HUES64 (cell line): ENCODE data around the gene AJAP1.

Source experiments
- H3K27ac ChIP-seq: 2 replicates; pipeline ENCODE4 v1.7.0; 2013; ENCODE audit warnings: low read depth, low read length, inconsistent platforms
- H3K27me3 ChIP-seq: 2 replicates; pipeline ENCODE4 v1.6.1; 2013; ENCODE audit warnings: mild to moderate bottlenecking, low read length; ENCODE audit not compliant: insufficient read depth
- H3K36me3 ChIP-seq: 2 replicates; pipeline ENCODE4 v1.6.1; 2013; ENCODE audit warnings: mild to moderate bottlenecking, low read length; ENCODE audit not compliant: insufficient read depth
- H3K4me1 ChIP-seq: 2 replicates; pipeline ENCODE4 v1.6.1; 2013; ENCODE audit warnings: mild to moderate bottlenecking, low read length, moderate library complexity; ENCODE audit not compliant: insufficient read depth
- H3K4me3 ChIP-seq: 2 replicates; pipeline ENCODE4 v1.5.1; 2013; ENCODE audit warnings: mild to moderate bottlenecking, low read length, moderate library complexity
- H3K9ac ChIP-seq: 2 replicates; pipeline ENCODE4 v1.6.1; 2013; ENCODE audit warnings: mild to moderate bottlenecking, low read depth, low read length
- H3K9me3 ChIP-seq: 2 replicates; pipeline ENCODE4 v1.6.1; 2013; ENCODE audit warnings: low read depth, low read length; ENCODE audit not compliant: insufficient read depth
- WGBS: fragments of 150-250, 120-280 bp; methylation state at CpG from one replicate; pipeline ENCODE4 v1.1.7; 2013; ENCODE audit warnings: missing lambda C conversion rate; 5-methylcytosine and 5-hydroxymethylcytosine counted together

Gene AJAP1

DNA sequence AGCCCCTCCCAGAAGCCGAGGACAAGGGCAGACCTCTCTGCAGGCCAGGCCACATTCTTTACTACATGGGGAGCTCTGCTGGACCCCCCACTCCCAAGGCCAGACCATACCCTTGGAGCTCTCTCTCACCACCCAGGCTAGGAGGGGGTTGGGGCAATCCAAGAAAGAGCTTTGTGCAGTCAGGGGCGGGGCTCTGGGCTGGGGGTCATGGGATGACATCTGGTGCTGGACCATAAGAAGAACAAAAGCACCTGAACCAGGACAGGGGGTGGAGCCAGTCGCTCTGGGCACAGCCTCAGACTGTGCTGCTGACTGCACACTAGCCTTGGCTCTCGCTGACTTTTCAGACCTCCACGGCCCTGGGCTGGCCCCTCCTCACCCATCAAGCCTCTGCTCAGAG, 23.1 kb upstream of the AJAP1 start:
- H3K4me3 ChIP-seq, result no peak overlapping the region
- H3K27me3 ChIP-seq, result no peaks in the 10 kb centered on the region
- H3K27ac ChIP-seq, result no peak overlapping the region
- no peaks in the 10 kb centered on the region for H3K36me3 ChIP-seq
- 89% methylated on average over 5 of the region's 5 CpGs for WGBS
- H3K9ac ChIP-seq, result no peak overlapping the region
- no peaks in the 10 kb centered on the region for H3K9me3 ChIP-seq
- no peaks in the 10 kb centered on the region for H3K4me1 ChIP-seq

DNA sequence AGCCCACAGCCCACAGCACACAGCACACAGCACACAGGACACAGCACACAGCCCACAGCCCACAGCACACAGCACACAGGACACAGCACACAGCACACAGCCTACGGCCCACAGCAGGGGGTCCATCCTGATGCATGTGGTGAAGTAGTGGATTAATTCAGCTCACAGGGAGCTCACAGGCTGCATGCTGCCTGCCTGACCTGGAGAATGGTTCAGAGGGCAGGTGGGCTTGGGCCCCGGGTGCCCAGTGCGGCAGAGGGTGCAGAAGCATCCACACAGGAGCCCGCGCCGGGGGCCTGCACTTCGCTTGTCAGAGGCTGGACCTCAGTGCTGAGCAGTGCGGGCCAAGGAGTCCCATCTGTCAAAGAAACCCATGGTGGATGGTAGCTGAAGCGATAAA, 21.1 kb upstream of the AJAP1 start:
- Histone ChIP-seq H3K27ac (no peak overlapping the region), H3K9ac (no peak overlapping the region), H3K36me3 (no peaks in the 10 kb centered on the region), H3K4me3 (no peak overlapping the region), H3K27me3 (no peaks in the 10 kb centered on the region), H3K9me3 (no peaks in the 10 kb centered on the region), H3K4me1 (peaks cover 7% of the 10 kb centered on the region)
- 92% methylated on average over 9 of the region's 9 CpGs for WGBS

DNA sequence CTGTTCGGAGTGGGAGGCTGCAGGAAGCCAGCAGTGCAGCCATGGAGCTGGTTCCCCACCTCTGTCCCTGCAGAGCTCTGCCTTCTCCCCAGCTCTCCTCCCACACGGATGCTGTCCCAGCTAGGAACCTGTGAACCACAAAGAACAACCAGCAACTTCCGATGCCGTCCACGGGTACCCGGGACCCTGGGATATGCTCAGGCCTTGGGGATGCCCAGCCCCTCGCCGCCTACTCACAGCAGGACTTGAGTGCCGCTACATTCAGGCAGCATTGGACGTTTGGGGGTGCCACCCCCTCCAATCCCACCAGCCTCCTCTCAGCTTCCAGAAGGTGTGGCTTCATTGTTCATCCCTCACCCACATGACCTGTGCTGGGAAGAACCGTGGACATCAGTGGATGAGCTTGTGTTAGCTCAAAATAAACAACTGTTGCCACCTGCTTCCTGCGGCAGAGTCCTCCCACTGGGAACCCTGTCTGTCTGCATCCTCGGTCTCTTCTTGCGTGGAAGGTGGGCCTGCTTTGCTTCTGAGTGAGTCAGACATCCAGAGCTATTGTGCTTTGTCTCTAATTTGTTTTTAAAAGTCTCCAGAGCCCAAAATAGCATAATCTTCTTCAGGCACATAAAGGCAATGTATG, 20.1 kb upstream of the AJAP1 start:
- Histone ChIP-seq H3K4me3 (no peak overlapping the region), H3K27ac (no peak overlapping the region), H3K27me3 (no peaks in the 10 kb centered on the region), H3K9me3 (no peaks in the 10 kb centered on the region), H3K36me3 (no peaks in the 10 kb centered on the region), H3K4me1 (peaks cover 10% of the 10 kb centered on the region), H3K9ac (no peak overlapping the region)
- WGBS, result 88% methylated on average over 14 of the region's 14 CpGs

DNA sequence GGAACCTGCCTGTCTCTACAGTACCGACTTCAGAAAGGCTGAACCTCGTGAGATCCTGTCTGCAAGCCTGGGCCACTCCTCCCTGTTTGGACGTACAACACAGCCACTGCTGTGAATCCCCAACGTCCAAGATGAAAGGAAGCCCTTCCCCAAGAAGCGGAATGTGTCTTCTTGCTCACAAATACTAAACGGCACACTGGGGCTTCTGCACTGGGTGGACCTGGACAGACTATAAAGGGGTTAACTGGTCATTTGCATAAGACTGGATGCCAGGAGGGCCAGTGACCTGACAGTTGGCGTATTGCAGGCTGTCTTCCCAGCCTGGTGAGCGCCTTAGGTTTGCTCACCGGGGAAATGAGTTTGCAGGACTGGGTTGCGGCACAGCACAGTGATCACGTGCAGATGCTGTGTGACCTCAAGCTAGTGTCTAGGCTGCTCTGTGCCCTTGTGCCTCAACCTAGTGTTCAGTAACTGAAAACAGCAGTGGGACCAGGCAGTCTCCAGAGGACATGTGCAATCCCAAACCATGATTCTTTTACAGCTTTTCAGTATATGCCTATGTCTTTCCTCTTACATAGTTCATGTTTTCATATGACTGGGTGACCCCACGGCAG, 19.5 kb upstream of the AJAP1 start:
- no peak overlapping the region for H3K27ac ChIP-seq
- H3K9ac ChIP-seq, result no peak overlapping the region
- no peaks in the 10 kb centered on the region for H3K27me3 ChIP-seq
- 77% methylated on average over 11 of the region's 12 CpGs for WGBS
- no peaks in the 10 kb centered on the region for H3K36me3 ChIP-seq
- H3K9me3 ChIP-seq, result no peaks in the 10 kb centered on the region
- H3K4me3 ChIP-seq, result no peak overlapping the region
- peaks cover 10% of the 10 kb centered on the region for H3K4me1 ChIP-seq

DNA sequence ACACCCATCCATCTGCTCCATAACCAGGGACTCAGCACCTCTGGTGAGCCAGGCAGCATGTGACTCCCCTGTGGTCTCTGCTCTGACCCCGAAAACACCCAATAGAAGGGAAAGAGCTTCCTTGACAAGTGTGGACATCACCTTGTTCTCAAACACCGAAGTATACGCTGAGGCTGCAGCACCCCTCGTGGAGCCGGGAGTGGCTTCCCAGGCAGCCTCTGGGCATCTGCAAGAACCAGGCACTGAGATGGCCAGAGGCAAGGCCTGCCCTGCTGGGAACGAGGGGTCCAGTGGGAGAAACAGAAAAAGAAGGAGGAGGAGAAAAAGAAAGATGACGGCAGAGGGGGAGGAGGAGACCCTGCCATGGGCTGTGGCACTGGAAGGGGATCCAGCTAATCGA, 18.2 kb upstream of the AJAP1 start:
- Histone ChIP-seq H3K4me3 (no peak overlapping the region), H3K27ac (no peak overlapping the region), H3K4me1 (peaks cover 10% of the 10 kb centered on the region), H3K36me3 (no peaks in the 10 kb centered on the region), H3K27me3 (no peaks in the 10 kb centered on the region), H3K9me3 (no peaks in the 10 kb centered on the region), H3K9ac (no peak overlapping the region)
- WGBS, result 93% methylated on average over 8 of the region's 8 CpGs

DNA sequence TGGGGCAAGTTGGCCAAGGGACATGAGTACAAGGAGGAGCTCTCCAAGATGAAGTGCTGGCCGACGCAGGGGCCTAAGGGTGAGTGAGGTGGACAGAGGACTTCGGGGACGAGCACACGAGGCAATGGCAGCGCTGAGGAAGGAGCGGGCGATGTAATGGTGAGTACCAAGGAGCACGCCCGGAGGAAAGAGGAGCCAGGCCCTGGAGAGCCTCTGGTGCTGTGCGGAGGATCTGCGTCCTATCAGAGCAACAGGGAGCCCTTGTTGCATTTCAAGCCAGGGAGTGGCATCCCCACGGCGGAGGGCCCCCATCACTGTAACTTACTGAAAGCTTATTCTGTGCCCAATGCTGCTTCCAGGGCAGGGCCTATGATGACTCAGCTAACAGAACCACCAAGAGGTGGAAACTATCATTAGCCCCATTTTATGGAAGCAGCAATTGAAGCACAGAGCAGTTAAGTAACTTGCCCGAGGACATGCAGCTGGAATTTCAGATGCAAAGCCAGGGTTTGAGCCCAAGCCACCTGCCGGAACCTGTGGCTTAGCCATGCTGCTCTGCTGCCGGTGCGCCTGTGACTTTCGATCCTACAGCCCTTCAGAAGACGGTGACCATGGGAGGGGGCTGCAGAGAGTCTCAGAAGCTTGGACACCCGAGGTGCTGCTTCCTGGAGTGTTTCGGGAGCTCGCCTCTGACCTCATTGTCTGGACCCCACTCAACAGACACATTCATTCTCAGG, 17.6 kb upstream of the AJAP1 start:
- no peaks in the 10 kb centered on the region for H3K27me3 ChIP-seq
- H3K27ac ChIP-seq, result no peak overlapping the region
- H3K4me3 ChIP-seq, result no peak overlapping the region
- H3K9me3 ChIP-seq, result no peaks in the 10 kb centered on the region
- WGBS, result 87% methylated on average over 23 of the region's 23 CpGs
- H3K36me3 ChIP-seq, result no peaks in the 10 kb centered on the region
- peaks cover 10% of the 10 kb centered on the region for H3K4me1 ChIP-seq
- H3K9ac ChIP-seq, result no peak overlapping the region

DNA sequence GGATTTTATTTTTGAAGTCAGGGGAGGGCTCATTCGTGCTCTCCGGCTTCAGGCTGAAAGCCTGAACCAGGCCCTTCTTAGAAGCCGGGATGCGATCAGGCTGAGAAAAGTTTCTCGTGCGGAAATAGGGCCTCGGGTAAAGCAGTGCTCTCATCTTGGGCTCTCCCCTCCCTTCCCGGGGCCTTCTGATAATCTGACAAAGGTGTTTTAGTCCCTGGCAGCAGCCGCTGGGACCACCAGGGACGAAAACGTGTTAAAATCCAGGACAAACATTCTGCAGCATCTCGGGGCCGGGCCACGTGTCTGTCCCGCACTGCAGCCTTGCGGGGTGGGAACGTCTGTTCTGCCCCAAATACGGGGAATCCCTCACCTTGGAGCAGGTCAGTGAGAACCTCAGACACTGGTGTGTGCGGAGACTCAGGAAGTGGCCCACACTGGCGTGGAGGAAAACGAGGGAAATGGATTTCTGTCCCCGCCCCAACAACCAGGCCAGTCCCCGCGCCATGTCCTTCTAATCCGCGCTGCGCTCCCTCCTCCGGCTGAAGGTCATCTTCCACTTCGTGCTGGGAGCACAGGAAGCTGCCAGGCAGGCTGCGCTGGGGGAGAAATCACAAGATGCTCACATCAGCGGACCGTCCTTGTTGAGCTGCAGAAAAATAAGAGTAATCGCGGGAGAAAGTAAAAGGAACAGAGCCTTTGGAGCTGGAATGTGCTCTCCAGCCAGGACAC, 16.6 kb upstream of the AJAP1 start:
- Histone ChIP-seq H3K36me3 (no peaks in the 10 kb centered on the region), H3K27ac (no peak overlapping the region), H3K27me3 (no peaks in the 10 kb centered on the region), H3K9me3 (no peaks in the 10 kb centered on the region), H3K9ac (no peak overlapping the region), H3K4me3 (no peak overlapping the region), H3K4me1 (peaks cover 10% of the 10 kb centered on the region)
- WGBS, result 88% methylated on average over 34 of the region's 34 CpGs

DNA sequence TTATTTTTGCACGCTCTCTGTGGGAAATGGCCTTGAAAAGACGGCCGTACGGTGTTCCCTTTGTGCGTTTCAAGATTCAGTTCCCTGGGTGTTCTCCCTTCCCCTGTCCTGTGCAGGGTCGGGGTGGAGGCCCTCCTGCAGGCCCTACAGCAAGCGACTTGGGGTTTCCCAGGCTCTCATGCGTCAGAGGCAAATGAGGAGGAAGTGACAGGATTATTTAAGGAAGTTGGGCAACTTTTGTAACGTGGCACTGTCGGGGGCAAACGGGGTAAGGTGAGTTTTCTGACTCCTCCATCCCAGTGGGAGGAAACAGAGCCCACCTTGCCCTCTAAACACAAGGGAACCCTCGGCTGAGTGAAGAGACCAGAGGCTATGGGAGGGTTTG, 16.1 kb upstream of the AJAP1 start:
- WGBS, result 84% methylated on average over 11 of the region's 12 CpGs
- H3K4me1 ChIP-seq, result peaks cover 10% of the 10 kb centered on the region
- H3K36me3 ChIP-seq, result no peaks in the 10 kb centered on the region
- no peaks in the 10 kb centered on the region for H3K9me3 ChIP-seq
- no peak overlapping the region for H3K9ac ChIP-seq
- no peak overlapping the region for H3K27ac ChIP-seq
- no peaks in the 10 kb centered on the region for H3K27me3 ChIP-seq
- no peak overlapping the region for H3K4me3 ChIP-seq

DNA sequence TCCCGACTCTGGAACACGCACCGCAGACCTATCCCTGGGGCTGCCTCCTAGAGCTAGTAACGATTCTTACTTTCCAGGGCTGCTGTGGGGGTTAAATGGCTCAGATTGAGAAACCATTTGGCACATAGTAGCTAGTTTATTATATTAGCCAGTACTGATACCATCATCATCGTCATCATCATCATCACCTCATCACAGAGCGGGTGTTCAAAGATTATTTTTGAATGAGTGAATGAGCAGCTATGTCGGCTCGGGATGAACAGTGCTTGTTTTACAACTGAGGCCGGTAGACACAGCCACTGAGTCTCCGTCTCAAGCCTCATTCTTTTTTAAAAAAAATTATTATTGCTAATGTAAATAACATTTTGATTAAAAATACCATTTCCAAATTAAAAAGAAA, 13.5 kb upstream of the AJAP1 start:
- Histone ChIP-seq H3K9me3 (no peaks in the 10 kb centered on the region), H3K27me3 (no peaks in the 10 kb centered on the region), H3K9ac (no peak overlapping the region), H3K36me3 (no peaks in the 10 kb centered on the region), H3K4me1 (peaks cover 10% of the 10 kb centered on the region), H3K4me3 (no peak overlapping the region), H3K27ac (no peak overlapping the region)
- 91% methylated on average over 7 of the region's 10 CpGs for WGBS

DNA sequence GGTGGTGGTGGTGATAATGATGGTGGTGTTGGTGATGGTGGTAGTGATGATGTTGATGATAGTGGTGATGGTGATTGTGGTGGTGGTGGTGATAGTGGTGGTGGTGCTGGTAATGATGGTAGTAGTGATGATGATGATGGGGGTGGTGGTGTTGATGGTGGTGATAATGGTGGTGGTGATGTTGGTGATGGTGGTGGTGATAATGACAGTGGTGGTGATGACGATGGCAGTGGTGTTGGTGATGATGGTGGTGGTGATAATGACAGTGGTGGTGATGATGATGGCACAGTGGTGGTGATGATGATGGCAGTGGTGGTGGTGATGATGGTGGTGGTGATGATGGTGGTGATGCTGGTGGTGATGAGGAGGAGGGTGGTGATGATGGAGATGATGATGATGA, 7.0 kb upstream of the AJAP1 start:
- Histone ChIP-seq H3K9ac (no peak overlapping the region), H3K27ac (no peak overlapping the region), H3K4me1 (peaks cover 24% of the 10 kb centered on the region), H3K27me3 (peaks cover 16% of the 10 kb centered on the region), H3K4me3 (no peak overlapping the region), H3K9me3 (no peaks in the 10 kb centered on the region), H3K36me3 (no peaks in the 10 kb centered on the region)
- 98% methylated on average over 1 of the region's 1 CpG for WGBS

DNA sequence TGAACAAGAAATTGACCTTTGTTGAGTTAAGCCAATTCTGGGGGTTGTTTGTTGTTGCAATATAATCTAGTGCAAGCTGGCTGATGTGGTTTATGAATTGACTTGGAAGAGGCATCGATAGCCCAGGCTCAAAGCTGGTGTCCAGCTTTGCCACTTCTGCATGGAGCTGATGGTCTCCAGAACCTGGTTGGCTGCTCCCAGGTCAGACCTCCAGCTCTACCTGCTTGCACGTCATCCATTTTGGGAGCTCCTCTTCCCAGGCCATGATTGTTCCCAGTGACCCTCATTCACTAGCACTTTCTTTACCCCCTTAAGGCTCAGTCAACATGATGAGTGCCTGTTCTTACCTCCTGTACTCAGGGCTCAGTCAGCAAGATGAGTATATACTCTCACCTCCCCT, 5.8 kb upstream of the AJAP1 start:
- 94% methylated on average over 2 of the region's 2 CpGs for WGBS
- no peak overlapping the region for H3K9ac ChIP-seq

More for the DNA sequence above, 5.8 kb upstream of the AJAP1 start:
- Histone ChIP-seq H3K9me3 (no peaks in the 10 kb centered on the region), H3K4me1 (peaks cover 24% of the 10 kb centered on the region), H3K4me3 (no peak overlapping the region), H3K27ac (no peak overlapping the region), H3K27me3 (peaks cover 29% of the 10 kb centered on the region), H3K36me3 (no peaks in the 10 kb centered on the region)
